ENCODE data around the gene SGSH.
"Not testable (repeated sequence)": the region's sequence is repeated elsewhere in the genome, so short reads cannot be mapped to it uniquely, and the experiment has no call there.

Gene SGSH

DNA sequence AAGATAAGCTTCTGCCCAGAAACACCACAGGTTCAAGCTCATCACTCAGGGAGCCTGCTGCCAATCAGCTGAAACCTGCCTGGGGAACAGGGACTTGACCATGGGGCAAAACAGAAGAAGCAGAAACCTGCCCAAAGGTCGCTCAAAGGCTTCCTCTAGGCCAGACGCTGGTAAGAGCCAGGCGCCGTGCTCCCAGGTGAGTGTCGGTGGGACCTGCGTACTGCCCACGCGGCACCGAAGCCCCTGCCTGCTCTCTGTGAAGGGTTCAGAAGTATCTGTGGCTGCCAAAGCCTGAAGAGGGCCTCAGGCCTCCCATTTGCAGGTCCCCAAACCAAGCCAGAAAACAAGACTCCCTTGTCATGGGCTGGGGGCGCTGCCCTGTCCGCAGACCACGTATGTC, 10.4 kb downstream of the SGSH start:
- DNase-seq: no peak

DNA sequence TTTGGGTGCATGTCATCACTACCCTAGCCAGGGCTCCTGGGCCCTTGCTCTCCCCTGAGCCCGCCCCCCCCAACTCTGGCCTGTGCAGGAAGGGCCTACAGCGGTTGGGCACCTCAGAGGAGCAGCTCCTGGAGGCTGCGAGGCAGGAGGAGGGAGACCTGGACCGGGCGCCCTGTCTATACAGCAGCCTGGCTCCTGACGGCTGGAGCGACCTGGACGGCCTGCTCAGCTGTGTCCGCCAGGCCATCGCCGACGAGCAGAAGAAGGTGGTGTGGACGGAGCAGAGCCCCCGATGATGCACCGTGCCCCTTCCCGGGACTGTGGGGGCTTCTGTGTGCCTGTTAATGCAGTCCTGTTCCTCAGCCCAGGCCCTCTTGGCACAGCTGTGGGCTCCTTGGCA, 12.1 kb downstream of the SGSH start:
- no peak for DNase-seq

- DNase-seq: no peak
Measured at GRCh38 chr17:80205811-80206210, 14.3 kb downstream of the SGSH start.

GRCh38 chr17:80204626-80205468, 15.3 kb downstream of the SGSH start:
- DNase-seq: no peak

DNA sequence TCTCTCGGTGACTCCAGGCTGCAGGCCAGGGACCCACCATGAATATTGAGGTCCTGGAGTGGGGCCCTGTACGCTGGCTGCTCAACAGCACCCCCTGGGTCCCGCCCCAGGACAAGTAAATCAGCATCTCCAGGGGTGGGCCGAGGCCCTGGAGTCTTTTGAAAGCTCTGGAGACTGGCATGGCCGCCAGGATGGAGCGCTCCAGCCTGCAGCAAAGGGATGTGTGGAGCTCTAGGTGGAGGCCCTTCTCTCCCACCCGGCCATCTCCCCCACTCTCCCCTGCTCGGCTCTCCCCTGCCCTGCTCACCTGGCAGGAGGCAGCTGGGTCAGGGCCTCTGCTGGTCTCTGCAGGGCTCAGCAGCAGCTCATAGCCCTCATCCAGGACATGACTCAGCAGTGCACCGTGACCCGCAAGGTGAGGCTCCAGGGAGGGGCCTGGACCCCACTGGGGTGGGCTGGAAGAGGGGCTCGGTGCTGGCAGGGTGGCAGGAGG, 16.6 kb downstream of the SGSH start:
- DNase-seq: no peak

DNA sequence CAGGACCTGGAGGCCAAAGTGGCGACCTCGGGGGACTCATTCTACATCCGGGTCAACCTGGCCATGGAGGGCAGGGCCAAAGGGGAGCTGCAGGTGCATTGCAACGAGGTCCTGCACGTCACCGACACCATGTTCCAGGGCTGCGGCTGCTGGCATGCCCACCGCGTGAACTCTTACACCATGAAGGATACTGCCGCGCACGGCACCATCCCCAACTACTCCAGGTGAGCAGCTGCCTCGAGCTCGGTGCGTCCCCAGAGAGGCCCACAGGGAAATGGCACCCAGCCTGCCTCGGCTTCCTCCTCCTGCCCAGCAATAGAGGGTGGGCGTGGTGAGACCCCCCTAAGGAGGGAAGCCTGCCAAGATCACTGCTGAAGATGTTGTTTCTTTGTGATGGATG, 17.9 kb downstream of the SGSH start:
- no peak for DNase-seq

GRCh38 chr17:80201446-80201845, 18.7 kb downstream of the SGSH start:
- no peak for DNase-seq

GRCh38 chr17:80199295-80199694, 20.8 kb downstream of the SGSH start:
- DNase-seq: not testable (repeated sequence)

GRCh38 chr17:80198144-80198661, 21.9 kb downstream of the SGSH start:
- no peak for DNase-seq

GRCh38 chr17:80196652-80197051, 23.5 kb downstream of the SGSH start:
- no peak for DNase-seq

- DNase-seq: peak; percentile 38 to 53 (median 50)
Measured at GRCh38 chr17:80195671-80196529, 24.2 kb downstream of the SGSH start.

- no peak for DNase-seq
Measured at GRCh38 chr17:80195141-80195540, 25.0 kb downstream of the SGSH start.

DNA sequence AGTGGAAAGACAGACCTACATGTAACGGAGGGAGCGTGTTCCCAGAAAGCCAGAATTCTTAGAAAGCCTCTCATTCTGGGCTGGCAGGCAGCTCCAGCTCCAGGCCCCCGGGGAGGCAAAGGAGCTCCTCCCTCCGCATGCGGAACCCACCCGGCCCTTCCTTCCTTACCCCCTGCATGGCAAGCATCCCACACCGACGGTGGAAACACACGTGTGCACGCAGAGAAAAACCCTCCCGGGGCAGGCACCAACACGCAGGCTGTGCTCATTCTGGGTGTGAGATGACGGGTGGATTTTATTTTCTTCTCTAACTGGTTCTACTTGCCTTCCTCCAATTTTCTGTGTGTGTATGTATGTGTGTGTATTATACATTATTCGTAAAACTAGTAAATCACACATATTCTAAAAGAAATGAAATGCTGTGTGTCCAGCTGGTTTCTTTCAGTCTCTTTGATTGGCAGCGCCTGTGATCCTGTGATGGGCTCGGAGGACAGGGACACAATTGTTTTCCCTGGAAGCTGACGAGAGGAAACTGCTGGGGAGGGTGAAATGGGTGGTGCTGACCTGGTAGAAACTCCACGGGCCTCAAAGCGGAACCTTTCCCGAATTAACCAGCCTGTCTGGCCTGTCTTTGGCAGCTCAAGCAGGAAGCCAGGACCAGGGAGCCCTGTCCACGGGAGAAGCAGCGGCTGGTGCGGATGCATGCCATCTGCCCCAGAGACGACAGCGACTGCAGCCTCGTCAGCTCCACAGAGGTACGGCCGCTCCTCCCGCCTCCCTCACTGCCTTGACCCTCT, 28.1 kb downstream of the SGSH start:
- DNase-seq: no peak

DNA sequence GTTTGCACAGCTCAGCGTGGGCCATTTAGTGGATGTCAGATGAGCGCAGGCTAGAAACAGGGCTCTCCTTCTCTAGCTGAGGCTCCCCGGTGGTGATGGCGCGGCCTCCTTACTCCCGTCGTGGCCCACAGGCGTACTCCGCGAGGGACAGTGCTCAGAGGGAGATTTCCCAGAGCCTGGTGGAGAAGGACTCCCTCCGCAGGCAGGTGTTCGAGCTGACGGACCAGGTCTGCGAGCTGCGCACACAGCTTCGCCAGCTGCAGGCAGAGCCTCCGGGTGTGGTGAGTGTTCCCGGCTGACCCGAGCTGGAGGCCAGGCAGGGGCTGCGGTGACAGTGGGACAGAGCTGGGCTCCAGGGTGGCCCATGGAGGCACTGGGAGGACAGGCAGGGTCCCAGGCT, 28.9 kb downstream of the SGSH start:
- no peak for DNase-seq

DNA sequence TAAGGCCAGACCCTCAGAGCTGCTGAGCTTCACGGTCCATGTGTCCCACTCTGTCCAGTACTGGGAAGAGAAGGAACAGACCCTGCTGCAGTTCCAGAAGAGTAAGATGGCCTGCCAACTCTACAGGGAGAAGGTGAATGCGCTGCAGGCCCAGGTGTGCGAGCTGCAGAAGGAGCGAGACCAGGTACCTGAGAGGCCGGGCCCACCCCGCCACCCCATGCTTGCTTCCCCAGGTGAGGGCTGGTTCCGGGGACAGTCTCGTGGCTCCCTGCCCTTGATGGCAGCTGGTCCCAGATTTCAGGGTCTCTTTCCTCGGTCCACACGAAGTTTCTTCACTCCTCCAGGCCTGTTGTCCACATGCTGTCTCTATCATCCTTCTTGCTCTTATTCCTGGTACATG, 29.4 kb downstream of the SGSH start:
- no peak for DNase-seq

GRCh38 chr17:80189611-80190010, 30.5 kb downstream of the SGSH start:
- DNase-seq: no peak

DNA sequence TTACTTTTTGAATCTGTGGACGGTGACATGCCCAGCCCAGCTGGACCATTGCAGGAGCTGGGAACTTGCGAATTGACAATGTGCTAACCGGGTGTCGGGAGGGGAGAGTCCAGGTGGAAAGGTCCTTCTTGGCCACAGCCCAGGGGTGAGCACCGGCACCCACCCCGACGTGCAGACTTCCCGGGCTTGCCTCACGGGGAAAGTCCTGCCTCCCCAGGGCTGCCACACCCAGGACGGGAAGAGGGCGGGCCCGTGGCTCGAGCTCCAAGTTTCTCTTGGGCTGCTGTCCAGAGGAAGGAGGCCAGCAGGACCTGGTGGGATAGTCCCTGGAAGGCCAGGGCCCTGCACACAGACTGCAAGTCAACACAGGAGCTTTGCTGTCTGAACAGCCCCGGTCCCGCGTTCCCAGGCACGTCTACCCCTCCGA, 32.6 kb downstream of the SGSH start:
- DNase-seq: no peak

- DNase-seq: no peak
Measured at GRCh38 chr17:80187090-80187489, 33.0 kb downstream of the SGSH start.

- DNase-seq: no peak
Measured at GRCh38 chr17:80185968-80186367, 34.2 kb downstream of the SGSH start.

- DNase-seq: no peak
Measured at GRCh38 chr17:80184423-80184714, 35.8 kb downstream of the SGSH start.

DNA sequence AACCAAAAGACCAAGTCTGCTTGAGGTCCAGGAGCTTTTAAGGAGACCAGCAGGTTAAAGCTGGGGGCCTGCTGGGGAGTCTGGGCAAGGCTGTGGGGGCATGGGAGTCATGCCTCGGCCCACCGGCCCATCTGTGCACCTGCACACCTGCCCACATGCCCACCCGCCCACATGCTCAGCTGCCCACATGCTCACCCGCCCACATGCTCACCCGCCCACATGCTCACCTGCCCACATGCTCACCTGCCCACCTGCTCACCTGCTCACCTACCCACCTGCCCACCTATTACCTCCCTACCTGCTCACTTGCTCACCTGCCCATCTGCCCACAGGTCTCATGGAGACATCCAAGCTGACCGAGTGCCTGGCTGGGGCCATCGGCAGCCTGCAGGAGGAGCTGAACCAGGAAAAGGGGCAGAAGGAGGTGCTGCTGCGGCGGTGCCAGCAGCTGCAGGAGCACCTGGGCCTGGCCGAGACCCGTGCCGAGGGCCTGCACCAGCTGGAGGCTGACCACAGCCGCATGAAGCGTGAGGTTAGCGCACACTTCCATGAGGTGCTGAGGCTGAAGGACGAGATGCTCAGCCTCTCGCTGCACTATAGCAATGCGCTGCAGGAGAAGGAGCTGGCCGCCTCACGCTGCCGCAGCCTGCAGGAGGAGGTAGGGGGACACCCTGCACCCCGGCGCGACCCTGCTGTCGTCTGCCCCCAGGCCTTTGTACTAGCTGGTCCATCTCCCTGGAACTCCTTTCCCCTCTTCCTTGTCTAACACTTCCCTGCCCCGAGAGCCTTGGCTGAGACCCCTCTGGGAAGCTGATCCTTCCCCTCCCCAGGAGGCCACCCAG, 36.3 kb downstream of the SGSH start:
- no peak for DNase-seq

DNA sequence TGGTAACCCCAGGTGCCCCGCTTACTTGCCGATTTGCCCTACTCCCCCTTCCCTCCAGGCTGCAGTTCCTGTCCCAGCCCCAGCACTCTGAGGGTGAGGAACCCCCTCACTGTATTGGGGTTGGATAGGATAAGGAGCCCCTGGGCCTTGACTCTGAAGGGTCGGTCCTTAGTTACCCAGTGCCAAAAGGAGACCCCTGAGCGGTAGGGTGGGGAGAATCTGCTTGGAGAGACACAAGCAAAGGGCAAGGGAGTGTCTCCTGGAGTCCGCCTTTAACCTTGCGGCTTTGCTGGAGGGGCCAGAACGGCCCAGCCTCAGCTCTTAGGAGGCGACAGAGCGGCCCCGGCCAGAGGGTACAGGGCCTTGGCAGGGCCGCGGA, 37.3 kb downstream of the SGSH start:
- no peak for DNase-seq
